AG10803 (cell line): ENCODE data around the gene CRTC1.

ENCODE experiments used
- DNase-seq: peaks from one replicate; pipeline ENCODE4 v3.0.0; 2010; ENCODE audit warnings: low read depth
- H3K4me3 ChIP-seq: 2 replicates; pipeline ENCODE4 v1.5.1; 2011; ENCODE audit warnings: mild to moderate bottlenecking, low read length, control low read depth
- CTCF ChIP-seq: conservative IDR thresholded peaks from 2 replicates; pipeline ENCODE4 v1.5.1; 2011; ENCODE audit warnings: mild to moderate bottlenecking, low read length, control low read depth, inconsistent platforms

Gene CRTC1

GRCh38 chr19:18769989-18770528 is 86.6 kb downstream of the CRTC1 start:
- no peak for DNase-seq
- no peak for TF ChIP-seq CTCF
- H3K4me3 ChIP-seq, result no peak overlapping the region

- no peak for TF ChIP-seq CTCF
- DNase-seq, result no peak
- H3K4me3 ChIP-seq, result no peak overlapping the region
Measured at GRCh38 chr19:18770663-18771327, 87.3 kb downstream of the CRTC1 start.

GRCh38 chr19:18771328-18772242 is 88.1 kb downstream of the CRTC1 start:
- DNase-seq, result no peak
- H3K4me3 ChIP-seq, result no peak overlapping the region
- TF ChIP-seq CTCF, result peak; percentile 20; the same call in 1 of the 2 replicates

GRCh38 chr19:18772620-18773587 is 89.4 kb downstream of the CRTC1 start:
- no peak overlapping the region for H3K4me3 ChIP-seq
- no peak for DNase-seq
- no peak for TF ChIP-seq CTCF

GRCh38 chr19:18773682-18774081 is 90.2 kb downstream of the CRTC1 start:
- no peak for DNase-seq
- TF ChIP-seq CTCF, result no peak
- no peak overlapping the region for H3K4me3 ChIP-seq

GRCh38 chr19:18774107-18774506 is 90.6 kb downstream of the CRTC1 start:
- no peak overlapping the region for H3K4me3 ChIP-seq
- no peak for DNase-seq
- TF ChIP-seq CTCF, result no peak
